Measurements from ENCODE around the gene C1GALT1C1L.

C1GALT1C1L gene

DNA sequence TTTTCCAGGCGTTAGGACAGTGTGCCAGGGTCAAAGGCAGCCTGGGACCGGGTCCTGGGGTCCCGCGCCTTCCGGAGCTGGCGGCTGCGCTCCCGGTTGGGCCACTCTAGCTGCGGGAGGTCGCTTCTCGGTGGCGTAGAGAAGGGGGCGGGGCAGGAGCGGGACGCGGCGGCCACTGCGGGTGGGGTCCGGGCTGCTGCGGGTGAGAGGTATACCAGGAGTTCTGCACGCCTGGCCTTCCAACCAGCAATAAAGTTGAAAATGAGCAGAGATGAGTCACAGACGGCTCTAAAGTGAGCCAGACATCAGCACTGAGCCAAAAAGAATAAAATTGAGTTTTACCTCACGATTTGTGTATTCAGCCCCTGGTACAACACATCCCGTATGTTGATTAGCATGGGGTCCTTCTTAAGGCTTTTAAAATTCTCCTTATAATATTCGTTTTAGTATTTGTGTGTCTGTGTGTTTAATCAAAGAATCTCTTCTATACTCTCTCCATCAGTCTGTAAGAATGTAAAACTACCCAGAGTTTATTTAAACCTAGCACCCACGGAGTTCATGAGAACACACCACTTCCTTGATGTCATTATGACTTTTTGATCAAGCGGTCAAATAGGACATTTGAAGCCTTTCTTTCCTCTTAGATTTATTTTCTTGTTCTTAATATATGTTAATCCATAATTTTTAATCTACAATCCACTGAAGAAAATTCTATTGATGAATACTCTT is at the start of gene C1GALT1C1L:
C1GALT1C1L (minus strand) TSS at position 108 of the 729 bp plus-strand sequence; CDS start at position 1, 107 bp downstream.
- Histone ChIP-seq H3K9me3 (ENCODE audit: severe bottlenecking) (no peaks in the 10 kb centered on the region), H3K27ac (no peak within 1 kb of the TSS), H3K4me3 (ENCODE audit: low read depth, low read length) (peak within 1 kb of the TSS; percentile 38), H3K36me3 (no peaks in the 10 kb centered on the region), H3K27me3 (ENCODE audit: insufficient read depth, low read depth, severe bottlenecking) (no peaks in the 10 kb centered on the region)
- TF ChIP-seq CTCF (IDR thresholded peaks at IDR 0.05; ENCODE audit: low read depth, low read length) = no peak
- peak; percentile 32 for DNase-seq

DNA sequence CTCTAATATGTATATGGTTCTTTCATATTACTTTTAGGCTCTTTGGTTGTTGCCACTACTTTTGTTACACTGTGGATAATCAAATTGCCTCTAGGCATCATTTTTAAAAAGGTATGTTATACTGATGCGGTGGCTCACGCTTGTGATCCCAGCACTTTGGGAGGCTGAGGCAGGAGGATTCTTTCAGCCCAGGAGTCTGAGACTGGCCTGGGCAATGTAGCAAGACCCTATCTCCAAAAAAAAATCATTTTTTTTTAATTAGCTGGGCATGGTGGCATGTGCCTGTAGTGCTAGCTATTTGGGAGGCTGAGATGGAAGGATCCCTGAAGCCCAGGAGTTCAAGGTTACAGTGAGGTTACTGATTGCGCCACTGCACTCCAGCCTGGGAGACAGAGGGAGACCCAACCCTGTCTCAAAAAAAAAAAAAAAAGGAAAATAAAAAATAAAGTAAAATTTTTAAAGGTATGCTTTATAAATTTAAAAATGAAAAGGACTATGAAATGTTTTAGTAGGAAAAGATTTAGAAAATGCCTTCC is 49.5 kb upstream of the C1GALT1C1L start:
- no peaks in the 10 kb centered on the region for H3K27me3 ChIP-seq (ENCODE audit: insufficient read depth, low read depth, severe bottlenecking)
- no peaks in the 10 kb centered on the region for H3K36me3 ChIP-seq
- H3K9me3 ChIP-seq (ENCODE audit: severe bottlenecking) = no peaks in the 10 kb centered on the region
- DNase-seq = no peak
- TF ChIP-seq CTCF (IDR thresholded peaks at IDR 0.05; ENCODE audit: low read depth, low read length) = no peak
- no peak overlapping the region for H3K4me3 ChIP-seq (ENCODE audit: low read depth, low read length)
- no peak overlapping the region for H3K27ac ChIP-seq

GRCh38 chr2:43724728-43725526 is 48.7 kb upstream of the C1GALT1C1L start:
- Histone ChIP-seq H3K27ac (no peak overlapping the region), H3K9me3 (ENCODE audit: severe bottlenecking) (no peaks in the 10 kb centered on the region), H3K27me3 (ENCODE audit: insufficient read depth, low read depth, severe bottlenecking) (no peaks in the 10 kb centered on the region), H3K4me3 (ENCODE audit: low read depth, low read length) (no peak overlapping the region), H3K36me3 (no peaks in the 10 kb centered on the region)
- no peak for DNase-seq
- no peak for TF ChIP-seq CTCF (IDR thresholded peaks at IDR 0.05; ENCODE audit: low read depth, low read length)

DNA sequence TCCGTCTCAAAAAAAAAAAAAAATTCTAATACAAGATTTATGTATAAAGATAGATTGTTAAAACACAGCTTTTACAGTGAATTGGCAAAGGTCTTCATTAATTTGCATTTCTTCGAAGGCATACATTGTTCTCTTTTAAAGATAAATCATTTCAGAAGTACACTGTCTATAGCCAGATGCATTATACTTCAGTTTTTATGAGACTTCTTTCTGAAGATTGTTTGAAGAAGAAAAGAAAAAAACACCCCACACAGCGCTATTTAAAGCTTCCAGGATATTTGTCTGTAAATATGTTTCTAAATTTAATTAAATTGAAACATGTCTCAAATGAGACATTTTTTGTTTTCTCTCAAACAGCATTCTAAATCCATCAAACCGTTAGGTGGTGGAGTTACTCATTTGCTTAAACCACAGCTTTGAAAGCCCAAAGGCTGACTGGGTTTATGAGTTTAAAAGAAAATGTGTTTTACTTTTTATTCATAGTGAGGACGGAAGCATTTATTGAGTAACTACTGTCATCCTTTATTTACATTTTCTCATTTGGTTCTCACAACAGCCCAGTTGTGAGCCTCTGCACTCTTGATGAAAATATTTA is 42.4 kb upstream of the C1GALT1C1L start:
- H3K27me3 ChIP-seq (ENCODE audit: insufficient read depth, low read depth, severe bottlenecking) = no peaks in the 10 kb centered on the region
- no peak overlapping the region for H3K27ac ChIP-seq
- TF ChIP-seq CTCF (IDR thresholded peaks at IDR 0.05; ENCODE audit: low read depth, low read length) = no peak
- H3K36me3 ChIP-seq = no peaks in the 10 kb centered on the region
- DNase-seq = no peak
- no peaks in the 10 kb centered on the region for H3K9me3 ChIP-seq (ENCODE audit: severe bottlenecking)
- no peak overlapping the region for H3K4me3 ChIP-seq (ENCODE audit: low read depth, low read length)

DNA sequence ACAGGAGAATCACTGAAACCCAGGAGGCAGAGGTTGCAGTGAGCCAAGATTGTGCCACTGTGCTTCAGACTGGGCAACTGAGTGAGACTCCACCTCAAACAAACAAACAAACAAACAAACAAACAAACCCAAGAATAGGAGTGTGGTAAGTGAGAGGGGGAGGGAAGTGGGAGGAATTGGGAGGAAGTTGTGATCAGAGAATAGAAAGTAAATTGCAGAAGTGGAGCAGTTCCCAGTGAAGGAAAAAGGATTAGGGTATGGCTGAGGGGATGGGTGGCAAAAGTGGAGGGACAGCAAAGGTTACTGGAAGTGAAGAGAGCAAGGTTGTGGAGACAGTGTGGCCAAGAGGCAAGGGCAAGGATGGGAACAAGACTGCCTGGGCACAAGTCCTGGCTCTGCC is 41.1 kb upstream of the C1GALT1C1L start:
- no peak for TF ChIP-seq CTCF (IDR thresholded peaks at IDR 0.05; ENCODE audit: low read depth, low read length)
- Histone ChIP-seq H3K4me3 (ENCODE audit: low read depth, low read length) (no peak overlapping the region), H3K9me3 (ENCODE audit: severe bottlenecking) (no peaks in the 10 kb centered on the region), H3K36me3 (no peaks in the 10 kb centered on the region), H3K27ac (no peak overlapping the region), H3K27me3 (ENCODE audit: insufficient read depth, low read depth, severe bottlenecking) (no peaks in the 10 kb centered on the region)
- DNase-seq = no peak

Data from WERI-Rb-1 (cell line).